Bone marrow (tissue), 2 donors: Measurements from ENCODE around the gene MAP1B.

Source experiments
- DNase-seq, 2 donors: peaks; one replicate each; lab custom pipeline; 2025; lab: John Stamatoyannopoulos, UW

MAP1B gene

DNA sequence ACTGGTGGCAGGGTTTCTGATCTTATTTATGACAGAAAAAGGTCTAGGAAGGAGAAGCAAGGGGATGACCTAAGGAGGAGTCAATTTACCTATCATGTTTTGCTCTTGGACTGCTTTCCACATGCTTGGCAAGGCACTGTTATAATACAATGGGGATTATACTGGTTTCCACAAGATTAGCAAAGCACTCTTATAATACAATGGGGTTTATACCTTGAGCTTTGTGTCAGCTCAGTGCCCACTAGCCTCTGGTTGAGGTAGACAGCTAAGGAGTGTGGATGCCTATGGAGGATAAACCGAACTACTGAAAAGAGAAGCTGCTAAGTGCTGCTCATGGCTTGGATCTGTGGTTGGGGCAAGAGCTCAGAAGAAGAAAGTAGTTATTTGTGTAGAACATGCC, 144.1 kb downstream of the MAP1B start:
- no peak for DNase-seq

GRCh38 chr5:72252008-72252407, 144.7 kb downstream of the MAP1B start:
- DNase-seq, result no peak

DNA sequence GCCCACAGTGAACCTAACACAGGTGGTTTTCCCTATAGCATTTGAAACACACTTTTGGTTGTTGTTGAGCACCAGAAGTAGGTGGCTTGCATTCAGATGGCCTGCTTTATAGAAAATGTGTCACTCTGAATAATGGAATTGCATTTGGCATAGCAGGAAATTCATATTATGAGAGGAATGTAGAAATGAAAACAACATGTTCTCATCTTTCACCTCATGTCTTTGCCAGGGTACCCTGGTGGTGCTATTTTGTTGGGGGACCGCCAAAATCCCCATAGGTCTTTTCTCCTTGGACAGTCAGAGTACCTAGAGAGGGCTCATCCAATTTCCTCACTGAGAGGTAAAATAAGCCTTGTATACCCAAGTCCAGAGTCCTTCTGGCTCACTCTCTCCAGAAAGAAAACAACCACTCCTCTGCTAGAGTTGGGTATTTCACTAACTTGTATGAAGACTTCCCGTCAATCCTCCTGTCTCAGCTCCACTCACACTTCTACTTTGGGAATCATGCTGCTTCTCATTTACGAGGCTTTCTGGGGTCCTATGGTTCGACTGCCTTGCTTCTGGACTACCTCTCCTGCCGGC, 145.4 kb downstream of the MAP1B start:
- no peak for DNase-seq

DNA sequence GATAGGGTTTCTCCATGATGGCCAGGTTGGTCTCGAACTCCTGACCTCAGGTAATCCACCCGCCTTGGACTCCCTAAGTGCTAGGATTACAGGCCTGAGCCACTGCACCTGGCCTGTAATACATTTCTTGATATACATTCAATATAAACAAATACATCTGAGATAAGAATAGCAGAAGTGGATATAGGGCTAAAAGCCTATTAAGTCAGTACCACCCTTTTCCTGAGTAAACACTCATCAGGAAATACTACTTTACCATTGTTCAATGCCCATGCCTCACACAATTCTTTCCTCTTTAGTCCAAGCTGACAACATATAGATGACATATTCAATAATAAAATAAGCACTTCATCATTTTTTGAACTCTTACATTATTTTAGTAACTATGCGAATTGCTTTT, 148.0 kb downstream of the MAP1B start:
- no peak for DNase-seq

DNA sequence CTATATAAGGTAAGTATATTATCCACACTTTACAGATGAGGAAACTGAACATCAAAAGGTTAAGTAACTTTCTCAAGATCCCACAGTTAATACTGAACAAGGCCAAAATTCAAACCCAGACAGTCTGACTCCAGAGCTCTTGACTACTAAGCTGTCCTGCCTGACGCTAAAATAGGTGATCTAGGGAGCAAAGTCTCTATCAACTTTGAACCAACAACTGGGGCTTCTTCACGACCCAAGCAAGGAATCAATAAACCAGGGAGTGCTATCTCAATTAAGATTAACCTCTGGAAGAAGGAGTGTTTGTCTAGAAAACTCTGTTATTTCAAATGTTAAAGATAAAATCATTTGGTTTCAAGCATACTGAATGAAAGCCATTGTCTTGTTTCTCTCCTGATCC, 148.4 kb downstream of the MAP1B start:
- no peak for DNase-seq

GRCh38 chr5:72256536-72256935, 149.3 kb downstream of the MAP1B start:
- DNase-seq, result no peak
